Measurements from ENCODE around the gene REM1. TPM values are rescaled to one million over a fixed set of nuclear protein-coding genes. Genes with fewer than 3 reads are reported as not detected.

The REM1 gene
- polyA plus RNA-seq, 1 donor from 2014 or later, result not detected

DNA sequence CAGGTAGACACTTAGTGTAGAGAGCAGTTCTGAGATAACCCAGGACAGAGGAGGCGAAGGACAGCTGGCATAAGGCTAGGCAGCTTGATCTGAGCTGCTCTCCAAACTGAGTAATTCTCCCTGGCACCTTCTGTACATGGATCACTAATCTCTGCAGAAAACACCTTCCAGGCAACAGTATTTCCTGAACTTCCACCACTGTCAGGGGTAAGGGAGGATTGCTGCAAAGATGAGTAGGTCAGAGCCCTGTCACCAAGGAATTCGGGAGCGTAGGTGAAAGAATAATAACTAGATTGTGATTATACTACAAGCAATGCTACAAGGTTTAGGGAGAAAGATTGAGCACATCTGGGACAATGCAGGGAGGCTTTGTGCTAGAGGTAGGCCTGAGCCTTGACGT is 41.1 kb downstream of the REM1 start:
- no peaks in the 10 kb centered on the region for H3K27me3 ChIP-seq (ENCODE audit: insufficient read depth, low read depth, low read length)
- H3K9ac ChIP-seq (ENCODE audit: low read length), result no peak overlapping the region
- no peaks in the 10 kb centered on the region for H4K20me1 ChIP-seq (ENCODE audit: insufficient read depth)
- peak overlapping the region; percentile 93 for H3K4me2 ChIP-seq (ENCODE audit: low read length)
- peak overlapping the region; percentile 73 for H3K4me3 ChIP-seq (ENCODE audit: low read length)
- H3K79me2 ChIP-seq (replicated peaks; ENCODE audit: insufficient read depth, low read length), result peaks cover 36% of the 10 kb centered on the region
- H3K9me2 ChIP-seq (ENCODE audit: insufficient read depth, low read length), result no peaks in the 10 kb centered on the region
- TF ChIP-seq MXI1 (conservative IDR thresholded peaks at IDR 0.05; ENCODE audit: poor library complexity, severe bottlenecking) (no peak), SMC3 (conservative IDR thresholded peaks at IDR 0.05; ENCODE audit: poor library complexity) (no peak), EP300 (conservative IDR thresholded peaks at IDR 0.05; ENCODE audit: poor library complexity, severe bottlenecking) (no peak), RAD21 (conservative IDR thresholded peaks at IDR 0.05) (no peak), POLR2AphosphoS5 (IDR thresholded peaks at IDR 0.05) (no peak), EZH2 (IDR thresholded peaks at IDR 0.05; ENCODE audit: borderline replicate concordance, insufficient read depth, low read length, poor library complexity, severe bottlenecking) (no peak), TAF1 (IDR thresholded peaks at IDR 0.05; ENCODE audit: low read depth) (no peak)
- TF ChIP-seq, protein P1, sequence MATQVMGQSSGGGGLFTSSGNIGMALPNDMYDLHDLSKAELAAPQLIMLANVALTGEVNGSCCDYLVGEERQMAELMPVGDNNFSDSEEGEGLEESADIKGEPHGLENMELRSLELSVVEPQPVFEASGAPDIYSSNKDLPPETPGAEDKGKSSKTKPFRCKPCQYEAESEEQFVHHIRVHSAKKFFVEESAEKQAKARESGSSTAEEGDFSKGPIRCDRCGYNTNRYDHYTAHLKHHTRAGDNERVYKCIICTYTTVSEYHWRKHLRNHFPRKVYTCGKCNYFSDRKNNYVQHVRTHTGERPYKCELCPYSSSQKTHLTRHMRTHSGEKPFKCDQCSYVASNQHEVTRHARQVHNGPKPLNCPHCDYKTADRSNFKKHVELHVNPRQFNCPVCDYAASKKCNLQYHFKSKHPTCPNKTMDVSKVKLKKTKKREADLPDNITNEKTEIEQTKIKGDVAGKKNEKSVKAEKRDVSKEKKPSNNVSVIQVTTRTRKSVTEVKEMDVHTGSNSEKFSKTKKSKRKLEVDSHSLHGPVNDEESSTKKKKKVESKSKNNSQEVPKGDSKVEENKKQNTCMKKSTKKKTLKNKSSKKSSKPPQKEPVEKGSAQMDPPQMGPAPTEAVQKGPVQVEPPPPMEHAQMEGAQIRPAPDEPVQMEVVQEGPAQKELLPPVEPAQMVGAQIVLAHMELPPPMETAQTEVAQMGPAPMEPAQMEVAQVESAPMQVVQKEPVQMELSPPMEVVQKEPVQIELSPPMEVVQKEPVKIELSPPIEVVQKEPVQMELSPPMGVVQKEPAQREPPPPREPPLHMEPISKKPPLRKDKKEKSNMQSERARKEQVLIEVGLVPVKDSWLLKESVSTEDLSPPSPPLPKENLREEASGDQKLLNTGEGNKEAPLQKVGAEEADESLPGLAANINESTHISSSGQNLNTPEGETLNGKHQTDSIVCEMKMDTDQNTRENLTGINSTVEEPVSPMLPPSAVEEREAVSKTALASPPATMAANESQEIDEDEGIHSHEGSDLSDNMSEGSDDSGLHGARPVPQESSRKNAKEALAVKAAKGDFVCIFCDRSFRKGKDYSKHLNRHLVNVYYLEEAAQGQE (IDR thresholded peaks at IDR 0.05; ENCODE audit: borderline replicate concordance), result no peak
- TF ChIP-seq, protein P2, sequence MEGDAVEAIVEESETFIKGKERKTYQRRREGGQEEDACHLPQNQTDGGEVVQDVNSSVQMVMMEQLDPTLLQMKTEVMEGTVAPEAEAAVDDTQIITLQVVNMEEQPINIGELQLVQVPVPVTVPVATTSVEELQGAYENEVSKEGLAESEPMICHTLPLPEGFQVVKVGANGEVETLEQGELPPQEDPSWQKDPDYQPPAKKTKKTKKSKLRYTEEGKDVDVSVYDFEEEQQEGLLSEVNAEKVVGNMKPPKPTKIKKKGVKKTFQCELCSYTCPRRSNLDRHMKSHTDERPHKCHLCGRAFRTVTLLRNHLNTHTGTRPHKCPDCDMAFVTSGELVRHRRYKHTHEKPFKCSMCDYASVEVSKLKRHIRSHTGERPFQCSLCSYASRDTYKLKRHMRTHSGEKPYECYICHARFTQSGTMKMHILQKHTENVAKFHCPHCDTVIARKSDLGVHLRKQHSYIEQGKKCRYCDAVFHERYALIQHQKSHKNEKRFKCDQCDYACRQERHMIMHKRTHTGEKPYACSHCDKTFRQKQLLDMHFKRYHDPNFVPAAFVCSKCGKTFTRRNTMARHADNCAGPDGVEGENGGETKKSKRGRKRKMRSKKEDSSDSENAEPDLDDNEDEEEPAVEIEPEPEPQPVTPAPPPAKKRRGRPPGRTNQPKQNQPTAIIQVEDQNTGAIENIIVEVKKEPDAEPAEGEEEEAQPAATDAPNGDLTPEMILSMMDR (IDR thresholded peaks at IDR 0.05; ENCODE audit: poor library complexity, severe bottlenecking), result no peak
- no peak overlapping the region for H3K27ac ChIP-seq (ENCODE audit: low read length)
- no peaks in the 10 kb centered on the region for H3K36me3 ChIP-seq (ENCODE audit: insufficient read depth, low read length)
- no peaks in the 10 kb centered on the region for H3F3A ChIP-seq (ENCODE audit: insufficient read depth, low read length, poor library complexity, severe bottlenecking)
- no peaks in the 10 kb centered on the region for H3K9me3 ChIP-seq (ENCODE audit: low read length)
- no peak overlapping the region for H2AFZ ChIP-seq (ENCODE audit: low read depth, low read length)

DNA sequence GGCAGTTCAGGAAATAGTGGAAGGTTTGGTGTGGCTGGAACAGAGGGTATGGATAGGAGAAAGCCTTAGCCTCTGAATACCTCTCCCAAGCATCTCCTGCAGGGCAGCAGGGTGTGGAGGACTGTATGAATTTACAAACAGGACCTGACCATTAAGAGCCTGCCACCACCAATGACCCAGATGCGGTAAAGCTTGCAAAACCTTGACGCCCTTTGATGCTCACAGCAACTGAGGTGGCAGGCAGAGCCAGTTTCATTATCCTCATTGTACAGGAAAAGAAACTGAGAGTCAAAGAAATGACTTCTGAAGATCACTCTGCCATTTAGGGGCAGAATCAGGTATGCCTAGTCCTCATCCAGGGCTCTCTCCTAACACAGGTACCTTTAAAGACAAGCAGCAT is 41.6 kb downstream of the REM1 start:
- TF ChIP-seq MXI1 (conservative IDR thresholded peaks at IDR 0.05; ENCODE audit: poor library complexity, severe bottlenecking) (no peak), EP300 (conservative IDR thresholded peaks at IDR 0.05; ENCODE audit: poor library complexity, severe bottlenecking) (no peak), RAD21 (conservative IDR thresholded peaks at IDR 0.05) (no peak), EZH2 (IDR thresholded peaks at IDR 0.05; ENCODE audit: borderline replicate concordance, insufficient read depth, low read length, poor library complexity, severe bottlenecking) (no peak), SMC3 (conservative IDR thresholded peaks at IDR 0.05; ENCODE audit: poor library complexity) (no peak), TAF1 (IDR thresholded peaks at IDR 0.05; ENCODE audit: low read depth) (no peak), POLR2AphosphoS5 (IDR thresholded peaks at IDR 0.05) (no peak)
- TF ChIP-seq, protein P1 (IDR thresholded peaks at IDR 0.05; ENCODE audit: borderline replicate concordance), result no peak
- TF ChIP-seq, protein P2 (IDR thresholded peaks at IDR 0.05; ENCODE audit: poor library complexity, severe bottlenecking), result no peak
- Histone ChIP-seq H3K27me3 (ENCODE audit: insufficient read depth, low read depth, low read length) (no peaks in the 10 kb centered on the region), H2AFZ (ENCODE audit: low read depth, low read length) (no peak overlapping the region), H4K20me1 (ENCODE audit: insufficient read depth) (no peaks in the 10 kb centered on the region), H3K9ac (ENCODE audit: low read length) (no peak overlapping the region), H3K9me3 (ENCODE audit: low read length) (no peaks in the 10 kb centered on the region), H3K36me3 (ENCODE audit: insufficient read depth, low read length) (no peaks in the 10 kb centered on the region), H3K9me2 (ENCODE audit: insufficient read depth, low read length) (no peaks in the 10 kb centered on the region), H3K4me2 (ENCODE audit: low read length) (no peak overlapping the region), H3K79me2 (replicated peaks; ENCODE audit: insufficient read depth, low read length) (peaks cover 36% of the 10 kb centered on the region), H3K27ac (ENCODE audit: low read length) (no peak overlapping the region), H3F3A (ENCODE audit: insufficient read depth, low read length, poor library complexity, severe bottlenecking) (no peaks in the 10 kb centered on the region), H3K4me3 (ENCODE audit: low read length) (peak overlapping the region; percentile 3)
